Vagina (tissue), 2 donors: ENCODE measurements around the gene KNDC1. TPM values are rescaled to one million over a fixed set of nuclear protein-coding genes. Genes with fewer than 3 reads are reported as not detected.
A peak's percentile ranks its signal among the peaks of the same experiment; 100 is the strongest.

Experiments
- DNase-seq, 2 donors: peaks; one replicate each; pipeline ENCODE4 v3.0.0-alpha.2; 2017; ENCODE audit errors: extremely low spot score in 2 of 2
- H3K27ac ChIP-seq: fragments of 200-600 bp; sonication (generic); one replicate; pipeline ENCODE4 v1.5.1; 2019
- H3K27me3 ChIP-seq: fragments of 200-600 bp; sonication (generic); one replicate; pipeline ENCODE4 v1.5.1; 2019
- H3K36me3 ChIP-seq, 2 donors: fragments of 200-600 bp; sonication (generic); one replicate each; pipeline ENCODE4 v1.5.1; 2017 to 2019
- H3K4me1 ChIP-seq: fragments of 200-600 bp; sonication (generic); one replicate; pipeline ENCODE4 v1.5.1; 2019
- H3K4me3 ChIP-seq, 2 donors: fragments of 200-600 bp; sonication (generic); 1 replicate in 1 of 2; 2 replicates in 1 of 2; pipeline ENCODE4 v1.5.1; 2016 to 2019
- H3K9me3 ChIP-seq: fragments of 200-600 bp; sonication (generic); one replicate; pipeline ENCODE4 v1.5.1; 2019
- POLR2A ChIP-seq, 2 donors: fragments of 450-650 bp; IDR thresholded peaks; one replicate each; pipeline ENCODE4 v1.6.1; 2017; ENCODE audit warnings: antibody characterized with exemption in 2 of 2, mild to moderate bottlenecking in 2 of 2, moderate library complexity in 2 of 2
- POLR2AphosphoS5 ChIP-seq, 2 donors: sonication (generic); formaldehyde crosslinking; IDR thresholded peaks; one replicate each; pipeline ENCODE4 v1.9.0; 2017; ENCODE audit warnings: antibody characterized with exemption in 2 of 2, mild to moderate bottlenecking in 2 of 2, low read depth in 1 of 2; ENCODE audit not compliant: insufficient read depth in 1 of 2
- intact Hi-C: fragments of 100-400 bp; cut with DNase I; formaldehyde crosslinking; loops from one replicate; pipeline ENCODE4 v1.15.1; 2023
- total RNA-seq: library from RNA; depleted of rRNA; stranded (reverse); fragments of >200 nt; gene quantifications from one replicate; pipeline ENCODE4 v1.2.3, GENCODE V29; 2016
- TF ChIP-seq, protein P1 (sequence below), 3 experiments: fragments of 450-650 bp in 2 of 3; fragments of 200-600 bp in 1 of 3; sonication (generic) in 1 of 3; IDR thresholded peaks; one replicate each; pipeline ENCODE4 v1.5.1; 2017 to 2019; ENCODE audit warnings: antibody characterized with exemption in 3 of 3, mild to moderate bottlenecking in 2 of 3, moderate library complexity in 2 of 3

KNDC1 gene
- total RNA-seq, 1 donor from 2014 or later, result 3.4 TPM

DNA sequence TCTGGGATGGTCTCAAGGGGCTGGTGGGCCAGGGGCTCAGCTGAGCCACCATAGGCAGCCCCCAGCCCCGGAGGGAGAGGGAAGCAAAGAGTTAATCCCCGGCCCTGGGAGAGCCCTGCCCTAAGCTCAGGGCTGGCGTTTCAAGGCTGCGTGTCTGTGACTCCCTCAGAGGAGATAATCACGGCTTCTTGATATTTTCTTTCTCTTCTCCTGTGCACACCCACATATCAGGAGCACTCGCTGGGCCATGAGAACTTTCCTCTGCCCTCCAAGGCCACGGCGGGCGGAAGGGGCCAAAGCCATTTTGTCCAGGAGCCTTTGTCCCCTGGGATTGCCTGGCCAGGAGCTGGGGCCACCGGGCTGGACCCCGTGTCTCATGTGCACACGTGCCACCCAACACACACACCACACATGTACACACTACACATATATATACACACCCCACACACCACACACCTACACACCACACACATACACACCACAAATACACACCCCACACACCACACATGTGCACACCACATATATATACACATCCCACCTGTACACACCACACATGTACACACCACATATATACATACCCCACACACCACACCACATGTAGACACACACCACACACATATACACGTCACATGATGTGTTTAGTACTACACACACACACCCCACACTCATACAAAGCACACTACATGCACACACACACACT is 94.6 kb downstream of the KNDC1 start:
- intact Hi-C loops, result no loop called here
- no peaks in the 10 kb centered on the region for H3K27me3 ChIP-seq
- no peaks in the 10 kb centered on the region for H3K36me3 ChIP-seq

DNA sequence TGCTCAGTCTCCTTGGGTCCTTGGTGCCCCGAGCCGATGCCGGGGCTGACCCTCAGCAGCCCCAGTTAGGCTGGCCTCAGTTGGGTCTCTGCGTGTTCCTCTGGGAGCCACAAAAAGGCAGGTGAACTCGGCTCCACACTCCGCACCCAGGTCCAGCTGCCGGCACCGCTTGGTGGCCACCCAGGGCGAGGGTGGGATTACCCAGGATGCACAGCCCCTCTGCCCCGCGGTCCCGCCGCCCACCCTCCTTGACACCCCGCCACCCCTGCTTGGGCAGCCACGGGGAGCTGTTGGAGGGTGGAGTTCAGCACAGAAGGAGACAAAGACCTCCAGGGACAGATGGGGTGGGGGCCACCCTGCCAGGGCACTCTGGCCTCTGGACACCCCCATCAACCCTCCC is 95.3 kb downstream of the KNDC1 start:
- H3K27ac ChIP-seq, result no peak overlapping the region
- H3K4me3 ChIP-seq, result no peak overlapping the region
- DNase-seq, result no peak
- H3K36me3 ChIP-seq, result no peaks in the 10 kb centered on the region
- TF ChIP-seq POLR2A (IDR thresholded peaks at IDR 0.05) (no peak), POLR2AphosphoS5 (IDR thresholded peaks at IDR 0.05; ENCODE audit: insufficient read depth in 1 of 2, low read depth in 1 of 2) (no peak)
- TF ChIP-seq, protein P1, sequence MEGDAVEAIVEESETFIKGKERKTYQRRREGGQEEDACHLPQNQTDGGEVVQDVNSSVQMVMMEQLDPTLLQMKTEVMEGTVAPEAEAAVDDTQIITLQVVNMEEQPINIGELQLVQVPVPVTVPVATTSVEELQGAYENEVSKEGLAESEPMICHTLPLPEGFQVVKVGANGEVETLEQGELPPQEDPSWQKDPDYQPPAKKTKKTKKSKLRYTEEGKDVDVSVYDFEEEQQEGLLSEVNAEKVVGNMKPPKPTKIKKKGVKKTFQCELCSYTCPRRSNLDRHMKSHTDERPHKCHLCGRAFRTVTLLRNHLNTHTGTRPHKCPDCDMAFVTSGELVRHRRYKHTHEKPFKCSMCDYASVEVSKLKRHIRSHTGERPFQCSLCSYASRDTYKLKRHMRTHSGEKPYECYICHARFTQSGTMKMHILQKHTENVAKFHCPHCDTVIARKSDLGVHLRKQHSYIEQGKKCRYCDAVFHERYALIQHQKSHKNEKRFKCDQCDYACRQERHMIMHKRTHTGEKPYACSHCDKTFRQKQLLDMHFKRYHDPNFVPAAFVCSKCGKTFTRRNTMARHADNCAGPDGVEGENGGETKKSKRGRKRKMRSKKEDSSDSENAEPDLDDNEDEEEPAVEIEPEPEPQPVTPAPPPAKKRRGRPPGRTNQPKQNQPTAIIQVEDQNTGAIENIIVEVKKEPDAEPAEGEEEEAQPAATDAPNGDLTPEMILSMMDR (IDR thresholded peaks at IDR 0.05), result no peak
- H3K4me1 ChIP-seq, result peaks cover 32% of the 10 kb centered on the region
- no peaks in the 10 kb centered on the region for H3K27me3 ChIP-seq
- intact Hi-C loops, result no loop called here
- no peaks in the 10 kb centered on the region for H3K9me3 ChIP-seq

More for the DNA sequence above, 94.6 kb downstream of the KNDC1 start:
- Histone ChIP-seq H3K4me3 (no peak overlapping the region), H3K4me1 (peaks cover 24% of the 10 kb centered on the region), H3K9me3 (no peaks in the 10 kb centered on the region), H3K27ac (no peak overlapping the region)
- no peak for DNase-seq
- TF ChIP-seq POLR2AphosphoS5 (IDR thresholded peaks at IDR 0.05; ENCODE audit: insufficient read depth in 1 of 2, low read depth in 1 of 2) (no peak), POLR2A (IDR thresholded peaks at IDR 0.05) (no peak)
- TF ChIP-seq, protein P1 (IDR thresholded peaks at IDR 0.05), result no peak

DNA sequence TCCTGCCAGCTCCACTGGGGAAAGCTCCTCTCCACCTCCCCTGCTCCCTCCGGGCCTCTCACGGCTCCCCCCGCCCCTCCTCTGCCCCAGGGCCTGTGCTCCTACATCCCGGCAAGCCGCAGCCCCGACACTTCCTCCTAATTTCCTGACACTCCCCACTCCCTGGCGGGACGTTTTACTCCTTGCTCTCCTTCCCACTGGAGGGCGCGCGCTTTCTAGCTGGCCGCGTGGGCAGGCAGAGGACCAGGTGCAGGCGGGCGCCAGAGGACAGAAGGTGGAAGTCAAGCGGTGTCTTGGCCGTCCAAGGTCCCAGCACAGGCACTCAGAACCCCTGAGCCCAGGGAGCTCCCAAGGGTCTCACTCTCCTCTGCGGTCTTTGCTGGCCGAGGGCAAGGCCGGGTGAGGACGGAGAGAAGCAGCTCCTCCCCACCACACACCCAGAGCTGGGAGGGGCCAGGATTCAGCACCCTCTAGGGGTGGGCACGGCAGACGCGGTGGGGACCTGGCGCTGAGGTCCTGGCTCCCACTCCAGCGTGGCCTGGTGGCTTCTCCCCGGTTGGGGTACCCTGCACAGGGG is 97.6 kb downstream of the KNDC1 start:
- no peak for DNase-seq
- Histone ChIP-seq H3K27ac (peak overlapping the region; percentile 46), H3K4me1 (peaks cover 49% of the 10 kb centered on the region), H3K36me3 (no peaks in the 10 kb centered on the region), H3K27me3 (no peaks in the 10 kb centered on the region), H3K4me3 (peak overlapping the region in 1 of 2 donors; percentile 8), H3K9me3 (no peaks in the 10 kb centered on the region)
- peak in 1 of 2 donors; percentile 47 for TF ChIP-seq POLR2AphosphoS5 (IDR thresholded peaks at IDR 0.05; ENCODE audit: insufficient read depth in 1 of 2, low read depth in 1 of 2)
- TF ChIP-seq POLR2A (IDR thresholded peaks at IDR 0.05), result no peak
- TF ChIP-seq, protein P1 (IDR thresholded peaks at IDR 0.05), result peak in 1 of 3 experiments; percentile 10
- intact Hi-C loops, result no loop called here

DNA sequence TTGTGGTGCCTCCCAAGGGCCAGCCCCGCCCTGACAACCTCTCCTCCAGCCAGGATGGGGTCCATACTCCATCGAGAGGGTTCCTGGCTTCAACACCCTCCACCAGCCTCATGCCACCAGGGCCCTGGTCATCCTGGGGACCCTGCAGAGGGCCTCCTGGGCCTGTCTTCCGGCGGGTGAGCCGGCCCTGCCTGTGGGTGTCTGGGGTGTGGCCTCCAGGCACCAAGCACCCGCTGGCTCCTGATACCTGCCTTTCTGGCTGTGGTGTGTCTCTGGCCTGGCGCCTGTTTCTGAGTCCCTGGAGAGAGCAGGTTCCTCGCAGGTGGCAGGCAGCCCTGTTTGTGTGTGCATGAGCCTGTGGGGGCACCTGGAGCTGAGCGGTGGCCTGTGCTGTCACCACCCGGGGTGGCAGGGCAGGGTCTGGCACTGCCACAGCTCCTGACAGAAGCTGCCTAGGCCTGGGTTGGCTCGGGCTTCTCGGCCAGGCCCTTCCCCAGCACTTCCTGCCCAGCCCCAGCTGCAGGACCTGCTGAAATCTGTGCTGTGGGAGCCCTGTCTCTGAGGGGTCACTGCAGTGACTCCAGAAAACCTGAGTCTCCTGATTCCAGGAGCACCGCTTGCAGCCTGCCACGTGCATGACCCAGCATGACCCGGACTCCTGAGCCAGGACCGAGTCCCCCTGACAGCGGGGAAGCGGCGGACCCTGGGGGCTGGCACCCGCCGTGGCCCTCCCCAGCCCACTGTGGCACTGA is 98.2 kb downstream of the KNDC1 start:
- Histone ChIP-seq H3K9me3 (no peaks in the 10 kb centered on the region), H3K4me3 (peak overlapping the region in 1 of 2 donors; percentile 8), H3K27me3 (no peaks in the 10 kb centered on the region), H3K4me1 (peaks cover 53% of the 10 kb centered on the region), H3K36me3 (no peaks in the 10 kb centered on the region), H3K27ac (peak overlapping the region; percentile 46)
- no peak for DNase-seq
- intact Hi-C loops, result no loop called here
- TF ChIP-seq, protein P1 (IDR thresholded peaks at IDR 0.05), result no peak
- TF ChIP-seq POLR2AphosphoS5 (IDR thresholded peaks at IDR 0.05; ENCODE audit: insufficient read depth in 1 of 2, low read depth in 1 of 2), result no peak
- TF ChIP-seq POLR2A (IDR thresholded peaks at IDR 0.05), result no peak
